Posterior cingulate gyrus (tissue), 11 donors: Measurements from ENCODE around the gene PLIN3.
"Not testable (repeated sequence)": the region's sequence is repeated elsewhere in the genome, so short reads cannot be mapped to it uniquely, and the experiment has no call there.

Source experiments
- DNase-seq, 10 donors: peaks; one replicate each; pipeline versions ENCODE4 v3.0.0 to v3.0.0-alpha.2; 2020 to 2021; ENCODE audit warnings: mixed read lengths in 3 of 10
- intact Hi-C: fragments of 100-400 bp; cut with DNase I; formaldehyde crosslinking; loops from one replicate; pipeline ENCODE4 v1.15.1; 2023

PLIN3 gene

DNA sequence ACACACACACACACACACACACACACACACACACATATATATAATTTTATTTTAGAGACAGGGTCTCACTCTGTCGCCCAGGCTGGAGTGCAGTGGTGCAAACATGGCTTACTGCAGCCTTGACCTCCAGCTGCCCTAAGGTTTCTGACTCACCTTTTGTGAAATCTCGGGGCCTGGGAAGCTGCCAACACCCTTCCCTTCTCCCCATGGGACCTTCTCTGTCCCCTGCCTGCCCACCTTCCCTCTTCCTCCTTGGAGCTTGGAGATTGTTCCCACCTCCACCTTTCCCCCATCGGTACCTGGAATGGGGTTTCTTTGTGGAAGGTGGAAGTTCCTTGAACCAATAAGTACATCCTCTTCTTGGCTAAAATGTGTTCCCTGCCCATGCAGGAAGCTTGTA is 28.9 kb upstream of the PLIN3 start:
- DNase-seq, result no peak
- intact Hi-C loops, result no loop called here

GRCh38 chr19:4892962-4893361 is 25.5 kb upstream of the PLIN3 start:
- DNase-seq, intact Hi-C loops: not testable (repeated sequence)

GRCh38 chr19:4891066-4891465 is 23.6 kb upstream of the PLIN3 start:
- no peak for DNase-seq
- intact Hi-C loops, result no loop called here

GRCh38 chr19:4889034-4889815 is 21.8 kb upstream of the PLIN3 start:
- intact Hi-C loops, result no loop called here
- DNase-seq, result no peak

- intact Hi-C loops, DNase-seq: not testable (repeated sequence)
These were observed 20.3 kb upstream of the PLIN3 start for GRCh38 chr19:4887803-4888202.

- intact Hi-C loops, DNase-seq: not testable (repeated sequence)
These were observed 17.5 kb upstream of the PLIN3 start for GRCh38 chr19:4884993-4885392.

- DNase-seq, intact Hi-C loops: not testable (repeated sequence)
These were observed 15.4 kb upstream of the PLIN3 start for GRCh38 chr19:4882874-4883273.

- no peak for DNase-seq
- intact Hi-C loops, result no loop called here
These were observed 11.6 kb upstream of the PLIN3 start for GRCh38 chr19:4879041-4879440.

DNA sequence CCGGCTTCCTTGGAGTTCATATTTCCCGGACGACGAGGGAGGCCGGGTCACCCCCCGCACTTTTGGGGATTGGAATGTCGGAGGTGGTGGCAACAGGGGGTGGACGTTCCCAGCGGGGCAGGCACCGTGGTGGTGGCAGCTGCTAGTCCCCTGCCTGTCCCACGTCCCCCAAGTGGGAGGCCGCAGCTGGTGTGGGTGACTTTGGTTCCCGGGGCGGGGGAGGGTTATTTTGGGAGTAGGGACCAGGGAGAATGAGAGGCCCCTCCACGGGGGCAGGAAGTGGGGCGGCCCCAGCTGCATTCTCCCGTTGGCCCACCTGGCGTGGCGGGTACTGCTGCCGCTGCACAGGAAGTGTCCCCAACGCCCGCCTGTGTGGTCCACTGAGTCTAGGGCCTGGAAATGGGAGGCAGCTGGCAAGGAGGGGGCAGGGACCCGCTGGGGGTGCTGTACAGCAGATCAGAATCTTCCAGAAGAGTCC is 11.1 kb upstream of the PLIN3 start:
- intact Hi-C loops, result no loop called here
- DNase-seq, result peak in 6 of 10 donors; percentile 41 to 92 (median 56)

DNA sequence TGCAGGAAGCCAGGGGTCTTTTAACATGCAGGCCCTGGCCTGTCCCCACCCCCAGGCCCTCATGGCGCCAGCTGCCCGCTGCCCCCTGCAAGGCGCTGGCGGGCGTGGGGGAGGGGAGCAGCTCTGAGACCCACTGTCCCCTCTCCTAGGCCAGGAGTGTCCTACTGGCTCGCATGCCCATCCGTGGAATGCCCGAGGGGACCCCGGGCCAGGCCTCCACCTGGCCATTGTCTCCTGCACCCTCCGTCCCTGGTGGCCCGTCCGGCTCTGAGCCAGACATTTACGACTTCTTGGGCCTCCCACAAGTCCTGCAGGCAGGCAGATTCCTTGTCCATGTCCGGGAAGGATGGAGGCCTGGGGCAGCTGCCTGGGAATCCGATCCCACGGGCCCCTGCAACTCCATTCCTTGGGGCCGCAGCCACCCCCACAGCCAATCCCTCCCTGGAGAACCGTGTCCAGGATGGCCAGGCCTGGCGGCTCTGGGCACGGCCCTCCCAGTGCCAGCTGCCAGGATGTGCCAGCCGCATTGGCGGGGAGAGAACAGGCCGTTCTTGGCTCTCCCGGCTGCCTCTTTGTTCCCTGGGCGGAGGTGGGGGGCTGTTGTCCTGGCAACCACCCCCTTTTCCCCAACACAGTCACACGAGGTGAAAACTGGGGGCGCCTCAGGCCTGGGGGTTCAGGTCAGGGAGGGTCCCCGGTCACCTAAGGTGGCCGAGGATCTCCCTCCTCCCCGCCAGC is 10.5 kb upstream of the PLIN3 start:
- DNase-seq, result peak; percentile 81 to 98 (median 90)
- intact Hi-C loops, result no loop called here

- no peak for DNase-seq
- intact Hi-C loops, result loop anchor here (2.0 kb wide), 1 partner anchor 37 kb away; no protein-coding TSS in a partner anchor
These were observed 6.5 kb upstream of the PLIN3 start for GRCh38 chr19:4873930-4874329.

- intact Hi-C loops, result loop anchor here (1.0 to 2.0 kb wide), 2 partner anchors 39 to 160 kb away; no protein-coding TSS in a partner anchor
- no peak for DNase-seq
These were observed 4.2 kb upstream of the PLIN3 start for GRCh38 chr19:4871711-4872110.

DNA sequence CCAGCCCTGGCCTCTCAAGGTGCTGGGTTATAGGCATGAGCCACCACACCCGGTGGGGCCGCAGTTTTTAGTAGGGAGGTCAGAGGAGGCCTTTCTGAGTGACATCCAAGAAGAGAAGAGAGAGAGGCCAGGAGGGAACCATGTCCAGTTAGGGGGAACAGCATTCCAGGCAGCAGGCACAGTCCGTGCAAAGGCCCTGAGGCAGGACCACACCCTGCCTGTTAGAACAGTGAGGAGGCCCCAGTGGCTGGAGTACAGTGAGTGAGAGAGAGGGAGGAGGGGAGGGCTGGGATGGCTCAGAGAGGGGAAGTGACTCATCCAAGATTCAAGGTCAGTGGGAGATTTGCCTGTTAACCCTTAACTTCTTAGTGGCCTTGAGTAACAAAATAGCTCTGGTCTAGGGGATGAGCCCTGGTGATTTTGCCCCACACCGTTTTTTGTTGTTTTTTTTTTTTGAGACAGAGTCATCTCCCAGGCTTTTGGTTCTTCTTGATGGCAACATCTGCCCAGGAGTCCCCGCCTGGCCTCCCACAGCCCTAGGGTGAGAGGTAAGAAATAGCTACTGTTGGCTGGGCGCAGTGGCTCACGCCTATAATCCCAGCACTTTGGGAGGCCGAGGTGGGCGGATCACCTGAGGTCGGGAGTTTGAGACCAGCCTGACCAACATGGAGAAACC is 2.7 kb upstream of the PLIN3 start:
- intact Hi-C loops, result no loop called here
- no peak for DNase-seq

GRCh38 chr19:4868286-4868834 is 893 bp upstream of the PLIN3 start:
- intact Hi-C loops, result no loop called here
- no peak for DNase-seq

DNA sequence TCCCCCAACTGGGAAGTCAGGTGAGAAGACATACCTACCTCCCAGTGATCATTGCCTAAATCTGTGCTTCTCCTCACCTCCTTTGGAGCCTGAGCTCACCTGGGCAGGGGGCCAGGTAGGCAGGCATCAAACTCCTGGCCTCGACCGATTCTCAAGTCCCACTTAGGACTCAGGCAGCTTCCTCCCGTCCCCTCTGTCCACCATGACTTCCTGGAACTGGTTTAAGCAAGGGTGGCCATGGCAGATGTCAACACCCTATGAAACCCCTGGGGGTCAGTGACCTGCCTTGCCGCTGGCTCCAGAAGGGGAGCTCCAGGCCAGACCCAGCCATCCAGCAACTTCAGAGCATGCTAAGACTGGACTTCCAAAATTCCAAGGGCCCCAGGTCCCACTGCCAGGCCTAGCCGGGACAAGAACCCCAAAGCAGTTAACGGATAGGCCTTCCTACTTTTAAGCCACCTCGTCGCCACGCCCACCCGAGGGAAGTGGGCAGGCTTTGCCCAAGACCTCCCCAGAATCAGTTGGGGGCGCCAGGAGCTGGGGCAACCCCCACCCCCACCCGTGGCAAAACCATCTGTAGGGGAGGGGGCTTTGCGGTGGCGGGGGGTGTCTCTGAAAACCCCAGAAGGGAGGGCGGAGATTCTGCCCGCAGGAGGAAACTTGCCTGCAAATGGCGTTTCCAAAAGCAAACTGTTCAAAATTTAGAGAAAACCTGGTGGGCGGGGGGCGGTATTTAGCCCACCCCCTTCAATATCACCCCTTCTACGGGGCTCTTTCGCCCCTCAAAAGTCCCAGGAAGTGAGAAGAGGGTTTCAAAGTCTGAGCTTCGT is 657 bp downstream of the PLIN3 start:
- DNase-seq, result no peak
- intact Hi-C loops, result no loop called here

DNA sequence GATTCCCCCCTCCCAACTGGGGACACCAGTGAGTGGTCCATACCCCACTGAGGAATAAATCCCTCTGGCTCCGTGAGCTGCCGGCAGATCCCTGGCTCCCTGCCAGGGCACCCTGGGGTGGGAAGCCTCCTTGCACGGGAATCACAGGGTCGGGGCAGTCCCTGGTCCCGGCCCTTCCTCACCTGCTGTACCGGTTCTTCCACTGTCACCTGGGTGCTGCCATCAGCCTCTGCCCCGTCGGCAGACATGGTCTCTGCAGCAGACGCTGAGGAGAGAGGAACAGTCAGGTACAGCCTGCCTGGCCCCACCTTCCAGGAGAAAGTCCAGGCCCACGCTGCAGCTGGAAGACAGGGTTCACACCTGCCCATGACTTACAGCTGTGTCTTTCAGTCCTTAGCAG is 6.3 kb downstream of the PLIN3 start:
- intact Hi-C loops, result no loop called here
- no peak for DNase-seq

DNA sequence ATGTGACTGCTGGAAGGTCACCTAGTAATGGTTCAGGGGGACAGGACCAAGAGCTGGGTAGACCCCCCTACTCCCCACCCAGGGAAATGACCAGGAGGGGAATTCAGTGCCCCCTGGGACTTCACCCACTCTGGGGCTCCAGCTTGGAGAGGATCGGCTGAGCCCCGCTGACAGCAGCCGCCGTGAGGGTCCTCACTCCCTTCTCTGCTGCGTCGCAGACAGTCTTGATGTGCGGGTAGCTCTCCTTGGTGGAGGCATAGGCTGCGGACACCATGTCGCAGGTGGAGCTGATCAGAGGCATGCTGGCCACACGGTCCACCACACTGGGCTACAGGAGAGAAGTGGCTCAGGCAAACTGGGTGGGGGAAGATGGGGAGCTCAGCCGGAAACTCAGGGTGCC is 7.8 kb downstream of the PLIN3 start:
- intact Hi-C loops, result no loop called here
- no peak for DNase-seq

- intact Hi-C loops, result not testable (repeated sequence)
- DNase-seq, result peak in 4 of 10 donors; percentile 17 to 88 (median 42)
These were observed 11.0 kb downstream of the PLIN3 start for GRCh38 chr19:4856468-4856867.

GRCh38 chr19:4853506-4853905 is 14.0 kb downstream of the PLIN3 start:
- intact Hi-C loops, DNase-seq: not testable (repeated sequence)

DNA sequence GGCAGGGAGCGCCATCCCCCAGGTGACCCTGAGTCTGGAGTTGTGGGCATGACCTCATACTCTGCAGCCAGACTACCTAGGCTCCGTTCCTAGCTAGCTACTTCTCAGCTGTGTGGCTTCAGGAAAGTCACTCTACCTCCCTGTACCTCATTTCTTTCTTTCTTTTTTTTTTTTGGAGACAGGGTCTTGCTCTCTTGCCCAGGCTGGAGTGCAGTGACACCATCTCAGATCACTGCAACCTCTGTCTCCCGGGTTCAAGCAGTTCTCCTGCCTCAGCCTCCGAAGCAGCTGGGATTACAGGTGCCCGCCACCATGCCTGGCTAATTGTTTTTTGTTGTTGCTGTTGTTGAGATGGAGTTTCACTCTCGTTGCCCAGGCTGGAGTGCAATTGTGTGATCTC is 15.0 kb downstream of the PLIN3 start:
- intact Hi-C loops, result no loop called here
- no peak for DNase-seq
